ENCODE data around the gene ANKRD36C.
"Not testable (repeated sequence)": the region's sequence is repeated elsewhere in the genome, so short reads cannot be mapped to it uniquely, and the experiment has no call there.

- TF ChIP-seq CTCF (optimal IDR thresholded peaks at IDR 0.05 in 1 of 3, IDR thresholded peaks at IDR 0.05 in 1 of 3, conservative IDR thresholded peaks at IDR 0.05 in 1 of 3; ENCODE audit: extremely low read depth in 1 of 3, insufficient read depth in 2 of 3, low read length in 3 of 3) = peak in 2 of 3 experiments; percentile 48 to 62
- not testable (repeated sequence) for TF ChIP-seq EZH2 (IDR thresholded peaks at IDR 0.05; ENCODE audit: low read length)
Measured at GRCh38 chr2:95992520-95993272, 1.1 kb upstream of the ANKRD36C start.

Data from keratinocyte (primary cell).